ENCODE results near the gene ZNF813.

- TF ChIP-seq YY1 (IDR thresholded peaks at IDR 0.05; ENCODE audit: insufficient read depth, insufficient read length), result no peak
- no peak for TF ChIP-seq SUZ12 (IDR thresholded peaks at IDR 0.05; ENCODE audit: extremely low read depth, insufficient read depth, insufficient read length)
- no peak for TF ChIP-seq ZNF274 (IDR thresholded peaks at IDR 0.05; ENCODE audit: low read depth, low read length)
Measured at GRCh38 chr19:53432088-53432661, 35.4 kb upstream of the ZNF813 start.

All from NT2/D1 (cell line).